ENCODE measurements around the gene ACY1.

- no peak for TF ChIP-seq CTCF (IDR thresholded peaks at IDR 0.05; ENCODE audit: extremely low read depth in 1 of 2, insufficient read depth in 1 of 2, low read depth in 1 of 2, low read length in 2 of 2)
- no peak for TF ChIP-seq POLR2AphosphoS5 (IDR thresholded peaks at IDR 0.05; ENCODE audit: insufficient read depth, low read depth, low read length)
Observed at GRCh38 chr3:51944451-51945021, 38.8 kb upstream of the ACY1 start.

All from endothelial cell of umbilical vein (primary cell).